Epithelial cell of esophagus (primary cell): ENCODE data around the gene PRTFDC1.

Experiments
- DNase-seq: peaks from one replicate; pipeline ENCODE4 v3.0.0; 2010; ENCODE audit warnings: low read depth
- H3K4me3 ChIP-seq: 2 replicates; pipeline ENCODE4 v1.5.1; 2011; ENCODE audit warnings: mild to moderate bottlenecking, low read length, control low read depth
- CTCF ChIP-seq: IDR thresholded peaks from 2 replicates; pipeline ENCODE4 v1.5.1; 2011; ENCODE audit warnings: low read depth, mild to moderate bottlenecking, low read length, control low read depth, inconsistent platforms; ENCODE audit not compliant: insufficient read depth; ENCODE audit errors: missing control alignments

PRTFDC1 gene

GRCh38 chr10:24854256-24854655 is 98.2 kb downstream of the PRTFDC1 start:
- H3K4me3 ChIP-seq: no peak overlapping the region
- no peak for DNase-seq
- no peak for TF ChIP-seq CTCF

GRCh38 chr10:24853661-24854060 is 98.7 kb downstream of the PRTFDC1 start:
- DNase-seq: no peak
- no peak overlapping the region for H3K4me3 ChIP-seq
- no peak for TF ChIP-seq CTCF

- no peak for TF ChIP-seq CTCF
- DNase-seq: peak; percentile 91
- H3K4me3 ChIP-seq: no peak overlapping the region
Measured at GRCh38 chr10:24851629-24852028, 100.8 kb downstream of the PRTFDC1 start.

- DNase-seq: no peak
- TF ChIP-seq CTCF: no peak
- H3K4me3 ChIP-seq: no peak overlapping the region
Measured at GRCh38 chr10:24850727-24851296, 101.6 kb downstream of the PRTFDC1 start.

GRCh38 chr10:24849501-24850299 is 102.7 kb downstream of the PRTFDC1 start:
- no peak for TF ChIP-seq CTCF
- H3K4me3 ChIP-seq: peak overlapping the region; percentile 34
- DNase-seq: peak; percentile 81

- TF ChIP-seq CTCF: no peak
- peak; percentile 63 for DNase-seq
- peak overlapping the region; percentile 11 for H3K4me3 ChIP-seq
Measured at GRCh38 chr10:24849051-24849450, 103.4 kb downstream of the PRTFDC1 start.
